Activated CD8-positive, alpha-beta memory T cell treated with anti-CD3 and anti-CD28 coated beads, Interleukin-2, amount 10 ng/mL, durations not matched to agents 7 days and 5 days (primary cell): ENCODE data around the gene PLXNB2. TPM values are rescaled to one million over a fixed set of nuclear protein-coding genes. Genes with fewer than 3 reads are reported as not detected.

Experiments used
- ATAC-seq: fragments of 150-1000 bp; cut with Tn5 transposase; one replicate; pipeline ENCODE4 v1.10.0; 2021; ENCODE audit warnings: moderate library complexity
- CTCF ChIA-PET: fragments of 350-600 bp; sonication (Branson Sonifier 250); formaldehyde crosslinking; loops from one replicate; lab custom pipeline; 2021; ENCODE audit warnings: antibody characterized with exemption; lab: Charles Lee
- DNase-seq: peaks from one replicate; pipeline ENCODE4 v3.0.0-alpha.2; 2020
- H3K27ac Mint-ChIP-seq: one replicate; pipeline ENCODE4 v1.8.0; 2021; ENCODE audit warnings: mild to moderate bottlenecking, mixed read lengths
- H3K27me3 Mint-ChIP-seq: one replicate; pipeline ENCODE4 v1.8.0; 2021; ENCODE audit warnings: mixed read lengths
- H3K36me3 Mint-ChIP-seq: one replicate; pipeline ENCODE4 v1.8.0; 2021; ENCODE audit warnings: mild to moderate bottlenecking, mixed read lengths
- H3K4me1 Mint-ChIP-seq: one replicate; pipeline ENCODE4 v1.8.0; 2021; ENCODE audit warnings: mixed read lengths
- H3K4me3 Mint-ChIP-seq: one replicate; pipeline ENCODE4 v1.8.0; 2021; ENCODE audit warnings: mild to moderate bottlenecking, moderate library complexity, mixed read lengths
- H3K9me3 Mint-ChIP-seq: one replicate; pipeline ENCODE4 v1.8.0; 2022; ENCODE audit warnings: low read depth, mixed read lengths
- total RNA-seq, 2 experiments: library from RNA; stranded (reverse); gene quantifications; one replicate each; pipeline ENCODE4 v1.2.3, GENCODE V29; 2021

The PLXNB2 gene
- total RNA-seq: 10 to 100 TPM; 23.4 to 26.6 TPM

- H3K36me3 Mint-ChIP-seq: no peaks in the 10 kb centered on the region
- DNase-seq (peak; percentile 55), ATAC-seq (peak; percentile 69)
- CTCF ChIA-PET: interaction anchor here (0.6 to 1.5 kb wide), 9 partner anchors 13 to 76 kb away, joined by 3 to 7 read pairs (median 5); no protein-coding TSS in a partner anchor
- H3K27me3 Mint-ChIP-seq: peaks cover 6% of the 10 kb centered on the region
- H3K9me3 Mint-ChIP-seq: no peaks in the 10 kb centered on the region
- H3K4me3 Mint-ChIP-seq: peak within 1 kb of the TSS; percentile 64
- no peak within 1 kb of the TSS for H3K27ac Mint-ChIP-seq
- peaks cover 16% of the 10 kb centered on the region for H3K4me1 Mint-ChIP-seq
Observed at GRCh38 chr22:50306753-50307749, at the start of gene PLXNB2. PLXNB2 (minus strand) TSS chr22:50307646; CDS start chr22:50290584, 17,062 bp downstream.

GRCh38 chr22:50357222-50357621, 49.8 kb upstream of the PLXNB2 start:
- Mint-ChIP-seq H3K27ac (peak overlapping the region; percentile 84), H3K4me3 (peak overlapping the region; percentile 63), H3K36me3 (peaks cover 30% of the 10 kb centered on the region), H3K4me1 (peaks cover 53% of the 10 kb centered on the region), H3K27me3 (no peaks in the 10 kb centered on the region), H3K9me3 (no peaks in the 10 kb centered on the region)
- DNase-seq (no peak), ATAC-seq (no peak)
- CTCF ChIA-PET: interaction anchor here (1.4 to 1.9 kb wide), 3 partner anchors 7 to 15 kb away, joined by 3 to 10 read pairs (median 5); no protein-coding TSS in a partner anchor

GRCh38 chr22:50356186-50356585, 48.7 kb upstream of the PLXNB2 start:
- DNase-seq (no peak), ATAC-seq (no peak)
- CTCF ChIA-PET: interaction anchor here (2.4 kb wide), 1 partner anchor 10 kb away, joined by 7 read pairs; no protein-coding TSS in a partner anchor
- Mint-ChIP-seq H3K9me3 (no peaks in the 10 kb centered on the region), H3K4me3 (no peak overlapping the region), H3K27me3 (no peaks in the 10 kb centered on the region), H3K36me3 (peaks cover 31% of the 10 kb centered on the region), H3K27ac (no peak overlapping the region), H3K4me1 (peaks cover 44% of the 10 kb centered on the region)

GRCh38 chr22:50348058-50348457, 40.6 kb upstream of the PLXNB2 start:
- DNase-seq (no peak), ATAC-seq (no peak)
- H3K36me3 Mint-ChIP-seq: peaks cover 9% of the 10 kb centered on the region
- CTCF ChIA-PET: interaction anchor here (1.6 kb wide), 1 partner anchor 15 kb away, joined by 3 read pairs; no protein-coding TSS in a partner anchor
- H3K27ac Mint-ChIP-seq: no peak overlapping the region
- H3K27me3 Mint-ChIP-seq: no peaks in the 10 kb centered on the region
- H3K9me3 Mint-ChIP-seq: no peaks in the 10 kb centered on the region
- H3K4me3 Mint-ChIP-seq: no peak overlapping the region
- peaks cover 3% of the 10 kb centered on the region for H3K4me1 Mint-ChIP-seq

GRCh38 chr22:50347157-50347556, 39.7 kb upstream of the PLXNB2 start:
- Mint-ChIP-seq H3K36me3 (peaks cover 7% of the 10 kb centered on the region), H3K4me1 (peaks cover 3% of the 10 kb centered on the region), H3K9me3 (no peaks in the 10 kb centered on the region), H3K27ac (no peak overlapping the region), H3K27me3 (no peaks in the 10 kb centered on the region), H3K4me3 (no peak overlapping the region)
- no peak for DNase-seq
- CTCF ChIA-PET: interaction anchor here (1.6 kb wide), 1 partner anchor 16 kb away, joined by 3 read pairs; no protein-coding TSS in a partner anchor
- no peak for ATAC-seq

- CTCF ChIA-PET: interaction anchor here (1.6 kb wide), 1 partner anchor 17 kb away, joined by 3 read pairs; no protein-coding TSS in a partner anchor
- ATAC-seq (no peak), DNase-seq (no peak)
- peaks cover 5% of the 10 kb centered on the region for H3K36me3 Mint-ChIP-seq
- no peaks in the 10 kb centered on the region for H3K9me3 Mint-ChIP-seq
- H3K4me1 Mint-ChIP-seq: peaks cover 6% of the 10 kb centered on the region
- no peak overlapping the region for H3K27ac Mint-ChIP-seq
- H3K4me3 Mint-ChIP-seq: no peak overlapping the region
- H3K27me3 Mint-ChIP-seq: no peaks in the 10 kb centered on the region
Observed at GRCh38 chr22:50346470-50346869, 39.0 kb upstream of the PLXNB2 start.

- DNase-seq: no peak
- ATAC-seq: no peak
- Mint-ChIP-seq H3K36me3 (no peaks in the 10 kb centered on the region), H3K27ac (no peak overlapping the region), H3K9me3 (no peaks in the 10 kb centered on the region), H3K4me3 (peak overlapping the region; percentile 47), H3K4me1 (peaks cover 8% of the 10 kb centered on the region), H3K27me3 (no peaks in the 10 kb centered on the region)
- CTCF ChIA-PET: interaction anchor here (0.6 to 0.7 kb wide), 2 partner anchors 17 to 18 kb away, joined by 3 to 4 read pairs; no protein-coding TSS in a partner anchor
Observed at GRCh38 chr22:50343541-50343935, 36.1 kb upstream of the PLXNB2 start.

- Mint-ChIP-seq H3K27me3 (no peaks in the 10 kb centered on the region), H3K9me3 (no peaks in the 10 kb centered on the region), H3K4me3 (peak within 1 kb of the TSS; percentile 77), H3K4me1 (peaks cover 8% of the 10 kb centered on the region), H3K27ac (peak within 1 kb of the TSS; percentile 89), H3K36me3 (no peaks in the 10 kb centered on the region)
- ATAC-seq (peak; percentile 83), DNase-seq (peak; percentile 87)
- CTCF ChIA-PET: interaction anchor here (0.6 to 2.7 kb wide), 32 partner anchors 9 to 278 kb away, joined by 3 to 68 read pairs (median 6); partner anchors contain the start of genes ADM2, DENND6B, HDAC10 and PLXNB2
Observed at GRCh38 chr22:50342651-50343540, 35.5 kb upstream of the PLXNB2 start, which contains the start of gene PPP6R2. PPP6R2 (plus strand) TSS chr22:50343327; CDS start chr22:50393909, 50,582 bp downstream.

- no peaks in the 10 kb centered on the region for H3K9me3 Mint-ChIP-seq
- H3K4me3 Mint-ChIP-seq: peak overlapping the region; percentile 77
- ATAC-seq: peak; percentile 58
- DNase-seq: peak; percentile 93
- H3K27me3 Mint-ChIP-seq: no peaks in the 10 kb centered on the region
- CTCF ChIA-PET: interaction anchor here (0.7 to 2.7 kb wide), 40 partner anchors 8 to 279 kb away, joined by 3 to 68 read pairs (median 4); partner anchors contain the start of genes ADM2, DENND6B, HDAC10 and MAPK12
- H3K36me3 Mint-ChIP-seq: no peaks in the 10 kb centered on the region
- H3K4me1 Mint-ChIP-seq: peaks cover 8% of the 10 kb centered on the region
- peak overlapping the region; percentile 89 for H3K27ac Mint-ChIP-seq
Observed at GRCh38 chr22:50341977-50342650, 34.7 kb upstream of the PLXNB2 start.

- Mint-ChIP-seq H3K9me3 (no peaks in the 10 kb centered on the region), H3K27ac (no peak overlapping the region), H3K4me3 (no peak overlapping the region), H3K36me3 (no peaks in the 10 kb centered on the region), H3K27me3 (no peaks in the 10 kb centered on the region), H3K4me1 (peaks cover 8% of the 10 kb centered on the region)
- ATAC-seq (no peak), DNase-seq (peak; percentile 59)
- CTCF ChIA-PET: interaction anchor here (1.2 to 2.7 kb wide), 13 partner anchors 6 to 185 kb away, joined by 3 to 68 read pairs (median 12); partner anchors contain the start of genes DENND6B, HDAC10, SCO2 and TUBGCP6
Observed at GRCh38 chr22:50339945-50340879, 32.8 kb upstream of the PLXNB2 start.

- DNase-seq: no peak
- Mint-ChIP-seq H3K4me3 (no peak overlapping the region), H3K9me3 (no peaks in the 10 kb centered on the region), H3K27ac (no peak overlapping the region), H3K27me3 (no peaks in the 10 kb centered on the region), H3K36me3 (no peaks in the 10 kb centered on the region), H3K4me1 (peaks cover 8% of the 10 kb centered on the region)
- CTCF ChIA-PET: no interaction called here
- no peak for ATAC-seq
Observed at GRCh38 chr22:50338860-50339462, 31.5 kb upstream of the PLXNB2 start.
